Left ventricle myocardium inferior (tissue), 1 donor: ENCODE results near the gene ANGPTL2. TPM values are rescaled to one million over a fixed set of nuclear protein-coding genes. Genes with fewer than 3 reads are reported as not detected.

ENCODE experiments used
- DNase-seq: peaks from one replicate; pipeline ENCODE4 v3.0.0-alpha.2; 2020
- H3K27ac ChIP-seq: fragments of 200-600 bp; replicated peaks from 2 replicates; pipeline ENCODE4 v1.8.0; 2021
- H3K27me3 ChIP-seq: fragments of 200-600 bp; 2 replicates; pipeline ENCODE4 v1.8.0; 2021; ENCODE audit warnings: low read depth
- H3K36me3 ChIP-seq: fragments of 200-600 bp; 2 replicates; pipeline ENCODE4 v1.8.0; 2021
- H3K4me1 ChIP-seq: fragments of 200-600 bp; 2 replicates; pipeline ENCODE4 v1.8.0; 2021
- H3K4me3 ChIP-seq: fragments of 200-600 bp; 2 replicates; pipeline ENCODE4 v1.8.0; 2021; ENCODE audit warnings: mild to moderate bottlenecking, moderate library complexity
- H3K9me3 ChIP-seq: fragments of 200-600 bp; replicated peaks from 2 replicates; pipeline ENCODE4 v1.8.0; 2021
- CTCF ChIP-seq: fragments of 200-600 bp; IDR thresholded peaks from 2 replicates; pipeline ENCODE4 v1.8.0; 2021; ENCODE audit warnings: antibody characterized with exemption, mild to moderate bottlenecking, borderline replicate concordance
- intact Hi-C: fragments of 100-400 bp; cut with micrococcal nuclease; formaldehyde crosslinking; loops from one replicate; pipeline ENCODE4 v1.11.0; 2022
- total RNA-seq: library from RNA; stranded (reverse); fragmentation: NEBNext Ultra II Directional; extraction: Animal tissue kit (Norgen Biotek cat#: 25700); gene quantifications from one replicate; pipeline ENCODE4 v1.2.1, GENCODE V29; 2021
- donor health status: DM: no; HTN: yes; CAD: no; lungs with severe emphysema.

Gene ANGPTL2
- total RNA-seq, 1 donor from 2014 or later, result 35.7 TPM

- Histone ChIP-seq H3K4me1 (peaks cover 81% of the 10 kb centered on the region), H3K36me3 (no peaks in the 10 kb centered on the region), H3K27ac (peak overlapping the region; percentile 74), H3K4me3 (no peak overlapping the region), H3K9me3 (no peaks in the 10 kb centered on the region), H3K27me3 (no peaks in the 10 kb centered on the region)
- DNase-seq, result no peak
- no peak for TF ChIP-seq CTCF
- intact Hi-C loops, result no loop called here
These were observed 43.4 kb downstream of the ANGPTL2 start for GRCh38 chr9:127078988-127079387.

- Histone ChIP-seq H3K9me3 (no peaks in the 10 kb centered on the region), H3K27me3 (no peaks in the 10 kb centered on the region), H3K27ac (peak overlapping the region; percentile 74), H3K4me1 (peaks cover 82% of the 10 kb centered on the region), H3K4me3 (no peak overlapping the region), H3K36me3 (no peaks in the 10 kb centered on the region)
- no peak for TF ChIP-seq CTCF
- no peak for DNase-seq
- intact Hi-C loops, result no loop called here
These were observed 44.1 kb downstream of the ANGPTL2 start for GRCh38 chr9:127078336-127078735.

- Histone ChIP-seq H3K9me3 (no peaks in the 10 kb centered on the region), H3K27ac (peak overlapping the region; percentile 74), H3K4me1 (peaks cover 74% of the 10 kb centered on the region), H3K27me3 (no peaks in the 10 kb centered on the region), H3K4me3 (no peak overlapping the region), H3K36me3 (no peaks in the 10 kb centered on the region)
- no peak for TF ChIP-seq CTCF
- DNase-seq, result no peak
- intact Hi-C loops, result no loop called here
These were observed 44.8 kb downstream of the ANGPTL2 start for GRCh38 chr9:127077644-127077946.

- peak overlapping the region; percentile 74 for H3K27ac ChIP-seq
- H3K36me3 ChIP-seq, result no peaks in the 10 kb centered on the region
- H3K27me3 ChIP-seq, result no peaks in the 10 kb centered on the region
- H3K9me3 ChIP-seq, result peaks cover under 1% of the 10 kb centered on the region
- DNase-seq, result no peak
- no peak for TF ChIP-seq CTCF
- intact Hi-C loops, result no loop called here
- H3K4me3 ChIP-seq, result no peak overlapping the region
- peaks cover 69% of the 10 kb centered on the region for H3K4me1 ChIP-seq
These were observed 45.4 kb downstream of the ANGPTL2 start for GRCh38 chr9:127076860-127077643.

GRCh38 chr9:127075624-127076372, 46.6 kb downstream of the ANGPTL2 start:
- Histone ChIP-seq H3K27me3 (no peaks in the 10 kb centered on the region), H3K4me3 (no peak overlapping the region), H3K27ac (peak overlapping the region; percentile 74), H3K36me3 (peaks cover 4% of the 10 kb centered on the region), H3K9me3 (peaks cover 10% of the 10 kb centered on the region), H3K4me1 (peaks cover 57% of the 10 kb centered on the region)
- TF ChIP-seq CTCF, result no peak
- DNase-seq, result no peak
- intact Hi-C loops, result no loop called here
